Activated T-helper 1 cell treated with anti-CD3 and anti-CD28 coated beads, Interleukin-12 subunit alpha, Interleukin-12 subunit beta, Interleukin-2, Interleukin-4 antibody, amounts not matched to agents 30 ng/mL and 10 ng/mL and 1 ng/mL, durations not matched to agents 14 hours and 24 hours and 36 hours (primary cell): ENCODE measurements around the gene HOTAIR. TPM values are rescaled to one million over a fixed set of nuclear protein-coding genes. Genes with fewer than 3 reads are reported as not detected.

Experiments used
- DNase-seq: peaks from one replicate; pipeline ENCODE4 v3.0.0; 2021; ENCODE audit warnings: low spot score
- H3K27ac Mint-ChIP-seq: one replicate; pipeline ENCODE4 v1.8.0; 2021; ENCODE audit warnings: mild to moderate bottlenecking, mixed read lengths
- H3K27me3 Mint-ChIP-seq: one replicate; pipeline ENCODE4 v1.8.0; 2022; ENCODE audit warnings: mild to moderate bottlenecking, moderate library complexity, mixed read lengths; ENCODE audit not compliant: insufficient read depth
- H3K36me3 Mint-ChIP-seq: one replicate; pipeline ENCODE4 v1.8.0; 2021; ENCODE audit warnings: low read depth, mixed read lengths
- H3K4me1 Mint-ChIP-seq: one replicate; pipeline ENCODE4 v1.8.0; 2021; ENCODE audit warnings: low read depth, mixed read lengths
- H3K4me3 Mint-ChIP-seq: one replicate; pipeline ENCODE4 v1.8.0; 2021; ENCODE audit warnings: mild to moderate bottlenecking, moderate library complexity, mixed read lengths
- H3K9me3 Mint-ChIP-seq: one replicate; pipeline ENCODE4 v1.8.0; 2021; ENCODE audit warnings: mixed read lengths
- intact Hi-C: fragments of 100-400 bp; cut with micrococcal nuclease; formaldehyde crosslinking; loops from one replicate; pipeline ENCODE4 v1.15.1; 2024
- total RNA-seq: library from RNA; stranded (reverse); gene quantifications from 2 replicates; pipeline ENCODE4 v1.2.3, GENCODE V29; 2022

HOTAIR gene
- total RNA-seq, 1 donor from 2014 or later: not detected

DNA sequence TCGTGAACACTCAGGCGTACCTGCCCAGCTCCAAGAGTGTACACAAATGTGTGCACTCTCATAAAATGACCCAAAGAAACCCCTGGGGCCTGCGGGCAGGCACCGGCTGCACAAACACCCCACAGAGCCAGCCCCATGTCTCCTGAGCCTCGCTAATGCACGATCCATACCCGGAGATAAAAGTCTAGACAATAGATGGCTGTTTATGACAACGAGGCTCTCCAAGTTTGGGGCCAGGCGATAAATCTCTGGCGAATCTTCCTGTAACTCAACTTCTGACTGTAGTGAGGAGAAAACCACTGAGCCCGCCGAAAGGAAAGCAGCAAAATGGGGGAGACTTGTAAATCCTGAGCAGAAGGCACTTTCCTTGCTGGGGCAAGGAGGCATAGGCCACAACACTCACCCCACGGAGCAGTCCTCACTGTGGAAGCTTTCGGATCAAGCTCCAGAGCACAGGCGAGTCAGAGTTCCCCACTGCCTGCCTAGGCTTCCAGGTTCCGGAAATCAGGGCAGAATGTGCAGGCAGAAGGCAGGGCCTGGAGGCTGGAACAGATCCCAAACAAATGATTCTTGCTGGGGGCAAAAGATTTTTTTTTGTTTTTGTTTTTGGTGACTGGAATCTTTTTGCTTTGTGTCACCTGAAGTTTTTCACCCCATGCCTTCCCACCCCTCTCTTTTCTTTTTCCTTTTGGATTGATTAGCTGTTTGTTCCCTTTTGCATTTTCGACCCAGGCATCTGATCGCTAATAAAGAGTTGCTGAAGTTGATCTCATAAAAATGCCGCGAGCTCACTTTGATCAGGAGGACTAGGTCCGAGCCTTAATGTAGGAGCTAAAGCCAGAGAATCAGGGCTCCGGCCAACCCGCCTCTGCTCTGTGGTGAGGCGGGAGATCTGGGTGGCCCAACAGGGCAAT, 6.3 kb downstream of the HOTAIR start:
- Mint-ChIP-seq H3K9me3 (no peaks in the 10 kb centered on the region), H3K4me3 (no peak overlapping the region), H3K4me1 (peaks cover 13% of the 10 kb centered on the region), H3K27ac (no peak overlapping the region), H3K36me3 (peaks cover 3% of the 10 kb centered on the region), H3K27me3 (peaks cover 99% of the 10 kb centered on the region)
- intact Hi-C loops: no loop called here
- no peak for DNase-seq

DNA sequence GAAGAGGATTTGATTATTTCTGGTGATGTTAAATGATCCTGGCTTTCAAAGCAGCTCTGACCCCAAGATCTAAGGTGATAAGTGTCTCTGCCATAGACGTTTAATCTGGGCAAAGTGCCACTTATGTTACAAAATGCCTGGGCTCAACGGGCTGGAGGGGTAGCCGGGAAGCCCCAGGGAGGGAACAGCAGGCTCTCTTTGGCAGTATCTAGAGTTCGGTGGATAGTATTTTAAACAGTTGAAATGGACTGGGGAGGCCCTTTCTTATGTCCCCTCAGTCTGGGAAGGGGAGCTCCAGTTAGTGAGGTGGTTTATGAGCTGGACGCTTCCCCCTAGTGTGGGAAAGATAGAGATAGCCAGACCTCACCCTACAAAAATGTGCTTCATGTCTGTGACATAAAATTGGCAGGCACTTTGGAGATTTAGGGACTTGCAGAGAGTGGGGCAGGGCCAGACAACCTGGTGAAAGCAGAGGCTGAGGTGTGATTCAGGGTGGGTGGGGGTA, 7.3 kb downstream of the HOTAIR start:
- intact Hi-C loops: loop anchor here (2.0 kb wide), 1 partner anchor 13 kb away; no protein-coding TSS in a partner anchor
- no peak for DNase-seq
- Mint-ChIP-seq H3K36me3 (no peaks in the 10 kb centered on the region), H3K9me3 (no peaks in the 10 kb centered on the region), H3K4me1 (peaks cover 6% of the 10 kb centered on the region), H3K27ac (no peak overlapping the region), H3K27me3 (peaks cover 99% of the 10 kb centered on the region), H3K4me3 (no peak overlapping the region)

DNA sequence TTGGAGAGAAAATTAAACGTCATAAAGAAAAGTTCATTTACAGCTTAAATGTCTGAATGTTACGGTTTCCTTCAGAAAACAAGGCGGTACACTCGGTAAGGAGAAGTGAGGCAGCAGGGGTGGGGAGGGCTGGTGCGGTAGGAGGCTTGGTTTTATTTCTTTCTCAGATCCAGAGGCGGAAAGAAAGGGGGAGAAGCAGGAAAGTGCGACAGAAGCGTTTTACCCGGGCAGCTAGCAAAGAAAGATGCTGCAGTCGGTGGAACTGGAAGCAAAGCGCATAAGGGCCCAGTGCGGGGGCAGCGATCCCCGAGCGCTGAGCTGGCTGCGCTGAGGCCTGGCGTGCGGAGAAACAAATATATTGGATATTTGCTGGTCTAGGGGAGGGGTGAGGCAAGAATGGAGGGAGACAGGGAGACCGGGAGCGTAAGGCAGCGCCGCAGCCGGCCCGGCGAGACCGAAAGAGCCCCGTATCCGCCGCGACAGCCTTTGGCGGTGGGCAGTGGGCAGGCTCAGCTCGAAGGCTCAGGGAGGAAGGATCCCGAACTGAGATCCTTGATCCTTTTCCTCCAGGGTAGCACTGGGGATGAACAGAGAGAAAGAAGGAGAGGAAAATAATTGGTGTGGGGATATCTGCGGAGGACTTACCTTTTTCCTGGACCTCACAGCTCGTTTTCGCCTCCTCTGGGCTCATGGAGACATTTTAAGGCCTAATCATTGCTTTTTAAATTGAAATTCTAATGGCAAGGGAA, 8.2 kb downstream of the HOTAIR start:
- no peak overlapping the region for H3K27ac Mint-ChIP-seq
- intact Hi-C loops: loop anchor here (2.0 kb wide), 1 partner anchor 14 kb away; no protein-coding TSS in a partner anchor

DNA sequence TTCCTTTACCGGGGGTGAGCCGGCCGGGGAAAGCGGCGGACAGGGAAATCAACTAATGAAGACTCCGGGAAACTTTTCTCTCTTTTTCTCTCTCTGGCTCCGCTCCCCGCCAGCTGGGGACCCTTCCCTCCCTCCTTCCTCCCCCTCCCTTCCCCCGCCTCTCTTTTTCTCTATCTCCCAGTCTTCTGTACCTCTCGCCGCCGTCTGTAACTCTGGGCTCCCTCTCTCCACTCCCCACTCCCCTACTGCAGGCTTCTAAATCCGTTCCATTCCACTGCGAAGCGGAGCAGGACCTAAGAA, 8.7 kb downstream of the HOTAIR start:
- intact Hi-C loops: loop anchor here (2.0 kb wide), 1 partner anchor 15 kb away; no protein-coding TSS in a partner anchor
- peaks cover 6% of the 10 kb centered on the region for H3K4me1 Mint-ChIP-seq
- no peak overlapping the region for H3K4me3 Mint-ChIP-seq
- no peak for DNase-seq
- H3K9me3 Mint-ChIP-seq: no peaks in the 10 kb centered on the region
- peaks cover 93% of the 10 kb centered on the region for H3K27me3 Mint-ChIP-seq
- no peaks in the 10 kb centered on the region for H3K36me3 Mint-ChIP-seq
- no peak overlapping the region for H3K27ac Mint-ChIP-seq

More for the DNA sequence above, 8.2 kb downstream of the HOTAIR start:
- H3K9me3 Mint-ChIP-seq: no peaks in the 10 kb centered on the region
- no peak overlapping the region for H3K4me3 Mint-ChIP-seq
- peaks cover 97% of the 10 kb centered on the region for H3K27me3 Mint-ChIP-seq
- H3K4me1 Mint-ChIP-seq: peaks cover 6% of the 10 kb centered on the region
- H3K36me3 Mint-ChIP-seq: no peaks in the 10 kb centered on the region
- no peak for DNase-seq

DNA sequence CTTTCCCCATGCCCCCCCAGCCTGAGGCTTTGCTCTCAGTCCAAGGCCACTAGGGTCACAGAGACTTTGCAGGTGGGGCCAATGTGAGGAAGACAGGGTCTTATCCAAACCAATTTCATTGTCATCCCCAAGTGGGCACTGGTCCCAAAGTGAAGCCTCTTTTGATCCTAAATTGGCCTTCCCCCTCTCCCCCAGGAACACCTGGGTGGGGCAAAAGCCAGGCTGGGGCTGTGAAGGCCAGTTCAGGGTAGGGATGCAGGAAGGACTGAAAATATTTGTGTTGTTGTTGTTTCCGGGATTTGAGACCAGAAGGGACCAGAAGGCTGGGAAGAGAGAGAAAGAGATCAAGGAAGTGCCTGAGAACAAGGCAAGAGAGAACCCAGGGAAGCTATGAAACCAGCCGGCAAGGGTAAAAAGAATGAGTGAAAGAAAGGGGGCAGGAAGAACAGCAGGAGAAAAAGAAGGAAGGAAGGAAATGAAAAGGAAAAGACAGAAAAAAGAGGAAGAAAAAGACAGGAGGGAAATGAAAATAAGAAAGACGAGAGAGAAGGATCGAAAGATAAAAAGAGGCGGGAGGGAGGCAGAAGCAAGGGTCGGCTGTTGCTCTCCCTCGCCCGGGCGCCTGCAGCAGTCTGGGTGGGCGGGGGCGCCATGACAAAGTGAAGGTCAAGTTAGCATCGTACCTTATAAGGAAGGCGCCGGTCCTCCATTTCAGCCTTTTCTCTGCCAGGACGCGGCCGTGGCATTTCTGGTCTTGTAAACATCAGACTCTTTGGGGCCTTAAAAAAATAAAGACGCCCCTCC, 9.3 kb downstream of the HOTAIR start:
- no peaks in the 10 kb centered on the region for H3K36me3 Mint-ChIP-seq
- intact Hi-C loops: loop anchor here (2.0 kb wide), 1 partner anchor 15 kb away; no protein-coding TSS in a partner anchor

DNA sequence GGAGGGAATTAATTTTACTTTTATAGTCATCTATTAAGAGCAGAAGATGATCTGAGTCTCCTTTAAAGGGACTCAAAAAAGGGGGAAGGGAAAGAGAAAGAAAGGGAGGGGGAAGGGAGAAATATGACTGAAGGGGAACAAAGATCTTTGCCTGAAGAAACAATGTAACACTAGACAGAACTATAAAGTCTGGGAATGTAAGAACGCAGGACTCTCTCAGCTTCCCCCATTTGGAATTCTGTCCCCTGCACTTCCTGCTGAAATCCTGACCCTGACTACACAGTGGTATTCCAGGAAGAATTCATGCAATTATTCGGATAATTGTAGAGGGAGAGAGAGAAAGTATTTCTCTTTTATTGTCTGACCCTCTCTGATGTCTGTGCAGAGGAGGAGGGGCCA, 10.4 kb downstream of the HOTAIR start:
- intact Hi-C loops: no loop called here
- no peak overlapping the region for H3K4me3 Mint-ChIP-seq
- no peaks in the 10 kb centered on the region for H3K9me3 Mint-ChIP-seq

More for the DNA sequence above, 9.3 kb downstream of the HOTAIR start:
- H3K9me3 Mint-ChIP-seq: no peaks in the 10 kb centered on the region
- no peak for DNase-seq
- peaks cover 90% of the 10 kb centered on the region for H3K27me3 Mint-ChIP-seq
- peak overlapping the region; percentile 30 for H3K27ac Mint-ChIP-seq
- H3K4me3 Mint-ChIP-seq: no peak overlapping the region
- H3K4me1 Mint-ChIP-seq: peaks cover 6% of the 10 kb centered on the region

DNA sequence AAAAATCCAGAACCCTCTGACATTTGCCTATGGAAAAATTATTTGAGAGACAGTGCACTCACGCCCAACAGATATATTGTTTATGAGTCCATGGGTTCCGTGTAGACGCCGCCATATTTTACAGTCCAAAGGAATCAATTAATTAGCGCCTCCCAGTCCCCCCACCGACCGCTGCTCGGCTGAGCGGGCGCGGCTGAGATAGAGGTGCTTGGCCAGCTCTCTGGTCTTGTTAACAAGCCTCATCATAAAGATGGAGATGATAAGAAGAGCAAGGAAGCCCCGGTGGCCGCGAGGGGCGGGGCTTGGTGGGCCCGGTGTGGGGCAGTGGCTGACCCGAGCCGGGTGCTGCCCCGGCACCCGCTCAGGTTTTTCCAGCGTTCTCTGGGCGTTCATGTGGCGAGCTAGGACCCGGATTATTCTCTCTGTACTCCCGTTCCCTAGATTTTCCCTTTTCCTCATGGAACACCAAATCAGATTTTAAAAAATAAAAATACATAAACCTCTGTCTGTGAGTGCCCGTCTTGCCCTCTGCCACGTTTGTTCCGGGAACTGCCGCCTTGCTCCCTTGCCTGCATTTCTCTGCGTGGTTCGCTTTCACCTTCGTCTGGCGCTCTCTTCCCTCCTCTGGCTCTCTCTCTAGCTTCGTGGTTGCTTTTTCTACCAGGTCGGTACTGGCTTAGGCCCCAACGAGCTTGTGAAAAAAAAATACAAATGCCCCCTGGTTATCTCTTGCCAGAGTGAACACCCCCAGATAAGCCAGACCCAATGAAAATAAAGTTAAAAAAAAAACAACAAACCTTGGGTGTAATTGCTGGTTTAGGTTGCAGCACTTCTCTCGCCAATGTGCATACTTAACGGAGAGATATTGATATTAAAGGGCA, 11.1 kb downstream of the HOTAIR start:
- no peak overlapping the region for H3K4me3 Mint-ChIP-seq
- H3K9me3 Mint-ChIP-seq: no peaks in the 10 kb centered on the region
- H3K4me1 Mint-ChIP-seq: peaks cover 6% of the 10 kb centered on the region
- intact Hi-C loops: loop anchor here (2.0 kb wide), 1 partner anchor 33 kb away; no protein-coding TSS in a partner anchor
- no peak for DNase-seq
- H3K36me3 Mint-ChIP-seq: no peaks in the 10 kb centered on the region
- H3K27ac Mint-ChIP-seq: peak overlapping the region; percentile 14
- H3K27me3 Mint-ChIP-seq: peaks cover 88% of the 10 kb centered on the region

More for the DNA sequence above, 10.4 kb downstream of the HOTAIR start:
- H3K36me3 Mint-ChIP-seq: no peaks in the 10 kb centered on the region
- peaks cover 6% of the 10 kb centered on the region for H3K4me1 Mint-ChIP-seq
- no peak overlapping the region for H3K27ac Mint-ChIP-seq
- no peak for DNase-seq
- peaks cover 90% of the 10 kb centered on the region for H3K27me3 Mint-ChIP-seq

DNA sequence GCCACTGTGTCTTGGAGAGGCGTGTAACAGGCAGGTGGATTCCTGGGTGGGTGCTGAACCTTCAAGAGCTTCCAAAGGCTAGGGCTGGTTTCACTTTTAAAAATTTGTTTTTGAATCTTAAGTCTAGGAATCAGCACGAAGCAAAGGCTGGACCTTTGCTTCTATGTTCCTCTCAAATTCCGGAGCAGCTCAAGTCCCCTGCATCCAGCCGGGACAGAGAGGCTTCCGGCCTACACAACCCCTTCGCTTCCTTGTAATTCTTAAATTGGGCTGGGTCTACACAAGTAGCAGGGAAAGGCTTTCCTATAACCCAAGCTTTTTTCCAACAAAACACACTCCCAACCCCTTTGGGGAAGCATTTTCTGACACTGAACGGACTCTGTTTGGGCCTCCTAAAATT, 11.7 kb downstream of the HOTAIR start:
- no peak overlapping the region for H3K27ac Mint-ChIP-seq
- H3K4me1 Mint-ChIP-seq: peaks cover 6% of the 10 kb centered on the region
- intact Hi-C loops: loop anchor here (2.0 kb wide), 1 partner anchor 34 kb away; no protein-coding TSS in a partner anchor
- H3K36me3 Mint-ChIP-seq: no peaks in the 10 kb centered on the region
- H3K9me3 Mint-ChIP-seq: no peaks in the 10 kb centered on the region
- no peak overlapping the region for H3K4me3 Mint-ChIP-seq
- no peak for DNase-seq
- peaks cover 88% of the 10 kb centered on the region for H3K27me3 Mint-ChIP-seq

DNA sequence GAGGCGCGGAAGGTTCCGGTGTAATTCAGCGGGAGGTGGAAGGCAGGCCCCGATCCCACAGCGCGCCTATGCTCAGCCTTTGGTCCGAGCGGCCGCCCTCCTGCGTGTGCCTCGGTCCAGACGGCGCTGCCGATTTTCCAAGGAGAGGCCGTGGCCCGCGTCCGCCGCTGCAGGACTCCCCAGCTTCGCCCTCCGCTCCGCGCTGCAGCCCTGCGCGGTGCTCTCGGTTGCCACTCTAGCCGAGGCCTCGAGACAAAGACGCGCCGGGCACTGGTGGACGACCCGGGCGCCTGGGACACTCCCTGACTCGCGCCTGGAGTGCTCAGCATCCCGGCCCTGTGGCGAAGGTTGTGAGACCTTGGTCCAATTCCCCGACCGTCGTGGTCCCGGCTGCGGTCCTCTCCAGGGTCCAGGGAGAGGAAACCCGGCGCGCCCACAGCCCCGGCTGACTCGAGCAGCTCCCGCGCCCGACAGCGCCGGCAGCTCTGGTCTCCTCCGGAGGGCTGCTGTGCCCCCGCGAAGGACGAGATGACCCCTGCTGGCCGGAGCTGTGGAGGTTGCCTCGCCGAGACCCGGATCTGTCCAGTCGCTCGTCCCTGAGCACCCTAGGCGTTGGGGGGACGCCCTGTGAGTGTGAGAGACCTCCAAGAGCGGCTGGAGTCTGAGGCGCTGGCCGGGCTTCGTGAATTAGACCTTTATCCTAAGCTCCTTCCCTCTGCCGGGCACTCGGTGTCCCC, 13.6 kb downstream of the HOTAIR start:
- Mint-ChIP-seq H3K27ac (peak overlapping the region; percentile 50), H3K36me3 (no peaks in the 10 kb centered on the region), H3K9me3 (no peaks in the 10 kb centered on the region), H3K4me3 (no peak overlapping the region), H3K4me1 (peaks cover 6% of the 10 kb centered on the region), H3K27me3 (peaks cover 88% of the 10 kb centered on the region)
- no peak for DNase-seq
- intact Hi-C loops: no loop called here

DNA sequence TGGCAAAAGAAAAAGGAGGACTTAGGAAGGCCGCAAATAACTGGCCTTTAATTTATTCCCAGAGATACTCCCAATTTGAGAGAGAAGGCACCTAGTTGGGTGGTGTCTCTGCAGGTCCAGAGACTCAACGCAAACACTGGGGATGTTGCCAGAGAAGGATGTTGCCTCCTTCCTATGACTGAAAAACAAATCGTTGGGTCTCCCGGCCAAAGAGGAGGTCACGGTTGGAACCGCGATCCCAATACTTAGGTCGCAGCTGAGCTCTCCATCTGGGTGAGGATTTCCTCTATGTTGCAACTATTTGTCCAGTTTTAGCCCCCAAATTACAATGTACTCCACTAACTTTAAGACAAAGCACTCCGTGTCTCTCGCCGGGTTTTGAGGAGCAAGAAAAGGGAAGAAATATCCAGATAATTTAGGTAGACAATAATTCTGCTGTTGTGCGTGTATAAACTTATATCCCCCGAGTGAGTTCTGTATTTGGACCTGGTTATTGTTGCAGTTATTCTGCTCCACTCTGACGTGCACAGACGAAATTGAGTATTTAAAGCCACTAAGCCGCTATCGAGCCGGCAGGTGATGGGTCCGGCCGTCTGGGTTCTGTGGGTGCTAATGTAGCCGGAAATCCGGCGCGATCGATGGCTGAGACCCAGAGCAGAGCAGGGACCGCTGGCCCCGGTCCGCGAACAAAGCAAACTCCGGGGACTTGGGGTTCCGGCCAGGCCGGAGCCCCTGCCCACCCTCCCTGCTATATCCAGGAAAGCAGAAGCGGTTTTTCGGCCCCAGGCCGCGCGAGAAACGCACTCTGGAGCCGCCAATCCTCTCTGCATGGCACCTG, 14.3 kb downstream of the HOTAIR start:
- no peak for DNase-seq
- Mint-ChIP-seq H3K27ac (peak overlapping the region; percentile 50), H3K4me3 (no peak overlapping the region), H3K4me1 (peaks cover 3% of the 10 kb centered on the region), H3K36me3 (no peaks in the 10 kb centered on the region), H3K9me3 (no peaks in the 10 kb centered on the region), H3K27me3 (peaks cover 88% of the 10 kb centered on the region)
- intact Hi-C loops: no loop called here
